Measurements from ENCODE around the gene PHACTR3.

Gene PHACTR3

GRCh38 chr20:59662856-59663512 is 58.6 kb downstream of the PHACTR3 start:
- TF ChIP-seq CTCF (IDR thresholded peaks at IDR 0.05; ENCODE audit: low read depth, low read length, missing control alignments), result no peak
- no peak overlapping the region for H3K4me3 ChIP-seq (replicated peaks; ENCODE audit: low read depth, low read length)
- no peak for DNase-seq (ENCODE audit: extremely low read depth, low read depth)

- no peak for DNase-seq (ENCODE audit: extremely low read depth, low read depth)
- no peak overlapping the region for H3K4me3 ChIP-seq (replicated peaks; ENCODE audit: low read depth, low read length)
- no peak for TF ChIP-seq CTCF (IDR thresholded peaks at IDR 0.05; ENCODE audit: low read depth, low read length, missing control alignments)
Measured at GRCh38 chr20:59663513-59664060, 59.2 kb downstream of the PHACTR3 start.

- H3K4me3 ChIP-seq (replicated peaks; ENCODE audit: low read depth, low read length), result no peak overlapping the region
- no peak for TF ChIP-seq CTCF (IDR thresholded peaks at IDR 0.05; ENCODE audit: low read depth, low read length, missing control alignments)
- DNase-seq (ENCODE audit: extremely low read depth, low read depth), result no peak
Measured at GRCh38 chr20:59664421-59664941, 60.1 kb downstream of the PHACTR3 start.

- H3K4me3 ChIP-seq (replicated peaks; ENCODE audit: low read depth, low read length), result no peak overlapping the region
- no peak for DNase-seq (ENCODE audit: extremely low read depth, low read depth)
- TF ChIP-seq CTCF (IDR thresholded peaks at IDR 0.05; ENCODE audit: low read depth, low read length, missing control alignments), result no peak
Measured at GRCh38 chr20:59665656-59666555, 61.6 kb downstream of the PHACTR3 start.

DNA sequence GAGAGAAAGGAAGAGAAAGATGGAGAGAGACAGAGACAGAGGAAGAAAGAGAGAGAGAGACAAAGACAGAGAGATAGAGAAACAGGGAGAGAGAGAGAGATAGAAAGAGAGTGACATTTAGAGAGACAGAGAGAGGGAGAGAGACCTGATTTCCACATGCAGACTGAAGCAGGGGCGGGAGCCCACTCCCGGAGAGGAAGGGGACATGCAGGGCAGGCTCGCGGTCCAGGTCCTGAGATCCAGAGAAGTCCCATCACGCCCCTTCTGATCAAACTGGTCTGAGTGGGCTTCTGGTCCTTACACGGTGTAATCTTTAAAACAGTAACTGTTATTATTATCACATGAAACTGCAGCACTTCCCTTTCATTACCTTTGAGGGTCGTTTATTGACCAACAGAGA is 62.2 kb downstream of the PHACTR3 start:
- no peak overlapping the region for H3K4me3 ChIP-seq (replicated peaks; ENCODE audit: low read depth, low read length)
- TF ChIP-seq CTCF (IDR thresholded peaks at IDR 0.05; ENCODE audit: low read depth, low read length, missing control alignments), result no peak
- no peak for DNase-seq (ENCODE audit: extremely low read depth, low read depth)

- no peak for DNase-seq (ENCODE audit: extremely low read depth, low read depth)
- no peak for TF ChIP-seq CTCF (IDR thresholded peaks at IDR 0.05; ENCODE audit: low read depth, low read length, missing control alignments)
- no peak overlapping the region for H3K4me3 ChIP-seq (replicated peaks; ENCODE audit: low read depth, low read length)
Measured at GRCh38 chr20:59667131-59667530, 62.8 kb downstream of the PHACTR3 start.

All from HFF-Myc (cell line).